OCI-LY7 (cell line): ENCODE results near the gene S100A7A.

Experiments
- CTCF ChIP-seq: fragments of 200-600 bp; sonication (generic); conservative IDR thresholded peaks from 2 replicates; pipeline ENCODE4 v1.5.1; 2014; ENCODE audit warnings: mild to moderate bottlenecking, antibody characterized with exemption, low read length, moderate library complexity, mixed read lengths
- EZH2phosphoT487 ChIP-seq: fragments of 200-600 bp; sonication (generic); IDR thresholded peaks from 2 replicates; pipeline ENCODE4 v1.6.1; 2018; ENCODE audit warnings: low read depth, borderline replicate concordance, mild to moderate bottlenecking, mixed run types, antibody characterized with exemption, low read length, moderate library complexity, mixed read lengths

- TF ChIP-seq CTCF (no peak), EZH2phosphoT487 (no peak)
Measured at GRCh38 chr1:153380711-153381110, 35.6 kb upstream of the S100A7A start.
